Coronary artery (tissue), 2 donors: ENCODE results near the gene CCDC124.

ENCODE experiments used
- DNase-seq: peaks from one replicate; pipeline ENCODE4 v3.0.0-alpha.2; 2017; ENCODE audit warnings: low spot score
- H3K27ac ChIP-seq, 2 donors: fragments of 200-600 bp; sonication (generic); one replicate each; pipeline ENCODE4 v1.5.1; 2016 to 2019
- H3K4me3 ChIP-seq: fragments of 200-600 bp; sonication (generic); 2 replicates; pipeline ENCODE4 v1.5.1; 2016; ENCODE audit warnings: mild to moderate bottlenecking, moderate library complexity
- CTCF ChIP-seq: fragments of 200-600 bp; sonication (generic); IDR thresholded peaks from one replicate; pipeline ENCODE4 v1.5.1; 2019; ENCODE audit warnings: antibody characterized with exemption

CCDC124 gene

DNA sequence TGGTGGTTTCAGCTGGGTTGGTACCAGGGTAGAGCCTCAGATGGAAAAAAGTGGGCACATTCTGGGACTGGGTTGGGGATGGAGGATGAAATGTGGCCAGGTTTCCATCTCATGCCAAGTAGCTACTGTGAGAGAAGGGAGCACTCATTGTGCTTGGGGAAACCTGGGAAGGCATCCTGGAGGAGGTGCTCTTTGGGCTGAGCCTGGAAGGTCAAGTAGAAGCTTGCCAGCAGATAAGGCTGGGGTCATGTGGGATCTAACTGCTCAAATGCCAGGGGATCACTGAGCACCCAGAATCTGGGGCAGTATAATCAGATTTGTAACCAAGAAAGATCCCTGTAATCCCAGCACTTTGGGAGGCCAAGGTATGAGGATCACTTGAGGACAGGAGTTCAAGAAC lies 25.1 kb downstream of the CCDC124 start:
- no peak overlapping the region for H3K4me3 ChIP-seq
- DNase-seq, result no peak
- no peak for TF ChIP-seq CTCF
- H3K27ac ChIP-seq, result no peak overlapping the region

- no peak overlapping the region for H3K27ac ChIP-seq
- no peak overlapping the region for H3K4me3 ChIP-seq
- no peak for TF ChIP-seq CTCF
- DNase-seq, result no peak
These were observed 31.3 kb downstream of the CCDC124 start for GRCh38 chr19:17963936-17964691.

GRCh38 chr19:17965370-17966128 lies 32.7 kb downstream of the CCDC124 start:
- no peak for DNase-seq
- no peak overlapping the region for H3K4me3 ChIP-seq
- TF ChIP-seq CTCF, result no peak
- H3K27ac ChIP-seq, result no peak overlapping the region

- Histone ChIP-seq H3K27ac (no peak overlapping the region), H3K4me3 (no peak overlapping the region)
- DNase-seq, result no peak
- TF ChIP-seq CTCF, result no peak
These were observed 33.3 kb downstream of the CCDC124 start for GRCh38 chr19:17966129-17966483.

- Histone ChIP-seq H3K27ac (no peak within 1 kb of the TSS), H3K4me3 (peak within 1 kb of the TSS; percentile 54)
- no peak for DNase-seq
- TF ChIP-seq CTCF, result no peak
These were observed 33.9 kb downstream of the CCDC124 start, which contains the start of gene KCNN1 for GRCh38 chr19:17966550-17967256. KCNN1 (plus strand) TSS chr19:17967107; CDS start chr19:17973889, 6,782 bp downstream.

- H3K4me3 ChIP-seq, result peak overlapping the region; percentile 54
- DNase-seq, result no peak
These were observed 34.6 kb downstream of the CCDC124 start for GRCh38 chr19:17967257-17968051.

More at GRCh38 chr19:17967257-17968051, 34.6 kb downstream of the CCDC124 start:
- no peak overlapping the region for H3K27ac ChIP-seq
- TF ChIP-seq CTCF, result no peak
